CD4-positive, alpha-beta T cell treated with Interleukin-4 for 4 hours (primary cell): ENCODE data around the gene GPR161.
"Not testable (repeated sequence)": the region's sequence is repeated elsewhere in the genome, so short reads cannot be mapped to it uniquely, and the experiment has no call there.

Experiments used
- DNase-seq: peaks from one replicate; pipeline ENCODE4 v3.0.0-alpha.2; 2020

The GPR161 gene

DNA sequence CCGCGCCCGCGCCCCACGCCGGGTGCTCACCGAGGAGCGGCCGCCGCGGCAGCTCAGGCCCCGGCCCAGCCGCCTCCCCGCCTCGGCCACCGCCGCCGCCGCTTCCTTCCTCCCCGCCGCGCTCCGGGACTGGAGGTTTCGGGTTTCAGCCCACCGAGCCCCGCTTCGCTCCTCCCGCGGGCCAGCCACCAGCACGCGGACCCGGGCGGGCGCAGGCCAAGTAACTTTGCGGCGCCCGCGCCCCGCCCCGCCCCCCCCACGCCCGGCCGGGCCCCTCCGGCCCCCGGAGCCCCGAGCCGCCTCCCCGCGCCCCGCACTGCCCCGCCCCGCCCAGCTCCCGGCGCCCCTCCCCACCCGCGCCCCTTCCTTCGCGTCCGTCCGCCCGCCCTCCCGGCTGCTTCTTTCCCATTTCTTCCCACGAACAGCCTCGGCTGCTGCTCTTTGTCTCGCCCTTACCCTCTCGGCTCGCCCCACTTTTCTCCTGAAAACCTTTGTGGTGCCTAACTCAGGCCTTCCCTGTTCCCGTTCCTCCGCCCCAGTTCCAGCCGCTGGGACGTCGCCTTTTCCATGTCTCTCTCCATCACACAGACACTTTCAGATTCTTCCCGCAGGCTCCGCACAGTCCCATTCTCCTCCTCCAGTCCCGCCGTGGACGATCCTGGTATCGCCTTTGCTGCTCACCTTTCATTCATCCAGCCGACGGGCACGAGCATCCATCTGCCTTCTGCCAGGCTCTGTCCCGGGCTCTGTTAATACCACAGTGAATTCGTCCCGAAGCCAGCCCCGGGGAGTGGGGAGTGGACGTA lies at the start of gene GPR161:
Gene GPR161 (minus strand): TSS at position 222 of the 806 bp plus-strand sequence. CDS start 32,080 bp downstream, outside the sequence.
- DNase-seq = no peak

DNA sequence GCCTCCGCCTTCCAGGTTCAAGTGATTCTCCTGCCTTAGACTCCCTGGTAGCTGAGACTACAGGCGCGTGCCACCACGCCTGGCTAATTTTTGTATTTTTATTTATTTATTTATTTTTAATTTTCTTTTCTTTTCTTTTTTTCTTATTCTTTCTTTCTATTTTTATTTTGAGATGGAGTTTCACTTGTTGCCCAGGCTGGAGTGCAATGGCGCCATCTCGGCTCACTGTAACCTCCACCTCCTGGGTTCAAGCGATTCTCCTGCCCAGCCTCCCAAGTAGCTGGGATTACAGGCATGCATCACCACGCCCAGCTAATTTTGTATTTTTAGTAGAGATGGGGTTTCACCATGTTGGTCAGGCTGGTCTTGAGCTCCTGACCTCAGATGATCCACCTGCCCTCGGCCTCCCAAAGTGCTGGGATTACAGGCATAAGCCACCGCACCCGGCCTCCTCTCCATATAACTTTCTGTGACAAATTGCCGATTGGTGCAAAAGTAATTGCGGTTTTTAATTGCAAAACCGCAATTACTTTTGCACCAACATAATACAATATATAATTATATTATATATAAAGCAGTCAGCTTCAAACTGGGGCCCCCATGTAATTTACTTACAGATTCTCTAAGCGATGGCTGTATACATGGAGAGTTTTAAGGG lies 44.5 kb upstream of the GPR161 start:
- not testable (repeated sequence) for DNase-seq

DNA sequence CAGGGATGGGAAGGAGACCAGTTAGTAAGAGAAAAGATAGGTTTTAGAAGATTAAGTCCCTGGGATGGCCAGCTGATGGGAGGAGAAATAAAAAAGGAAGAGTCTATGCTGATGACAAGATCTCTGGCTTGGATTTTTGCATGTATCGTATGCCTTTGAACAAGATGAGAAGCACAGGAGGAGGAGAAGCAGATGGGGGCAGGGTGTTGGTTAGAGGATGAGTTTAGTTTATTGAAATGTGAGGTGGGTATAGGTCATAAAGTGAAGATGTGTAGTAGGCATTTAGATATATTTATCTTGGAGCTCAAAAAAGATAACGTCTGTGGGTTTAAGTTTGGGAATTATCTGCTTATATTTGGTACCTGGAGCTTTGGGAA lies 43.4 kb upstream of the GPR161 start:
- DNase-seq = no peak

DNA sequence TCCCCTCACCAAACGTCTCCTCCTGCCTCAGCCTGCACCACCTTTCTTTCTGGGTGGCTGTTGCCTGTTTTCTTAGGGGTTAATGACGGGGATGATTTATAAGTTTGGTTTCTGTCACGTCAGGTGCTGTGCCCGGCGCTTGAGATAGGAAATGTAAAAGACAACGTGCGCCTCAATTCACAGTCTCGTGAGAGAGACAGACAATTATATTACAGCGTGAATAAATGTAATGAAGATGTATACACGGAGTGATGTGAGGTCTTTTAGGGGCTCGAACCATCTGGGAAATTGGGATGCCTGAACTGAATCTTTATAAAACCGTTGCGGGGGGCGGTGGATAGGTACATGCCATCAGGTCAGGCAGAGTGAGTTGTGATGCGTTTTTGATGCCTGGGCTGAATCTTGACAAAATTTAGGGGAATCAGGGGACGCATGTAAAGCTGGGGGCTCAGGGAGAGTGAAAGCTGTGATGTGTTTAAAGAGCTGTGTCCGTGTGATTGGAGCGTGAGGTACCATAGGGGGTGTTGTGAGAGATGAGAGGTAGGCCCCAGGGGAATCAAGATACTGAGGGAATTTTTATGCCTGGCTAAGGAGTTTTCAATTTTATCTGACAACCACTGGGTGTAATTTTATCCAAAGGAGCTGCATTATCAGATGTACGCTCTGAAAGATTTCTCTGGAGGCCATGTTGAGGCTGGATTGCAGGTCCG lies 42.9 kb upstream of the GPR161 start:
- DNase-seq = no peak

DNA sequence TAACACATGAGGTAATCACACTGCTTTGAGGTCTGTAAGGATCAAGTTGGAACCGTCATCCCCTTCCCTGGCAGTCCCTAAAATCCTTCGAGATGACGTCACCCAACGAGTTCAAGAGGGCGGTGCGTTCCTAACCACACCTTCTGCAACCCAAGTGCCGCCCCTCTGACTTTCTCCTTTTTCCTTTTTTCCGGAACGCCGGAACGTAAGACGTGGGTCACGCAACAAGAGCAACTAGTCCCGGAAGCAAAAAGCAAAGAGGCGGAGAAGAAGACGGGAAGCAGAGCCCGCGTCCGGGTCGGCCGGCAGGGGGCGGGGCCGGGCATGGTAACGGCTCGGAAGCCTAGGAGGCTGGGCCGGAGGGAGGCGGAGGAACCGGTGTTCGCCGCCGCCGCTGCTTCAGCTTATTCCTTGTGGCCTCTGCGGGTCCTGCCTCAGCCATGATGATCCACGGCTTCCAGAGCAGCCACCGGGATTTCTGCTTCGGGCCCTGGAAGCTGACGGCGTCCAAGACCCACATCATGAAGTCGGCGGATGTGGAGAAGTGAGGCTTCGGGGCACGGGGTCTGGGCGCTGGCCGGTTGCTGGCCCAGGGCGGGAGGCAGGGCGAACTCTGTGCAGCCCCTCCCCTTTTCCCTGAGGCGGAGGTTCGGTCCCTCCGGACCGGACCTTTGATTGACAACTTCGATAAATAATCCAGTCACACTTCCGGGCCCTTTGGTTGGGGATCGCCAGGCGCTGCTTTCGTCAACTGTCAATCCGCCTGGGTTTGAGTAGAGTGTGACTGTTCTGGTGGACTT lies 42.1 kb upstream of the GPR161 start, which contains the start of gene TIPRL:
Gene TIPRL (plus strand): TSS at position 325 of the 800 bp plus-strand sequence. CDS start 116 bp downstream, at position 441.
- DNase-seq = peak; percentile 94

GRCh38 chr1:168178227-168178637 lies 41.5 kb upstream of the GPR161 start:
- no peak for DNase-seq

- no peak for DNase-seq
Measured at GRCh38 chr1:168172250-168172915, 35.7 kb upstream of the GPR161 start.

DNA sequence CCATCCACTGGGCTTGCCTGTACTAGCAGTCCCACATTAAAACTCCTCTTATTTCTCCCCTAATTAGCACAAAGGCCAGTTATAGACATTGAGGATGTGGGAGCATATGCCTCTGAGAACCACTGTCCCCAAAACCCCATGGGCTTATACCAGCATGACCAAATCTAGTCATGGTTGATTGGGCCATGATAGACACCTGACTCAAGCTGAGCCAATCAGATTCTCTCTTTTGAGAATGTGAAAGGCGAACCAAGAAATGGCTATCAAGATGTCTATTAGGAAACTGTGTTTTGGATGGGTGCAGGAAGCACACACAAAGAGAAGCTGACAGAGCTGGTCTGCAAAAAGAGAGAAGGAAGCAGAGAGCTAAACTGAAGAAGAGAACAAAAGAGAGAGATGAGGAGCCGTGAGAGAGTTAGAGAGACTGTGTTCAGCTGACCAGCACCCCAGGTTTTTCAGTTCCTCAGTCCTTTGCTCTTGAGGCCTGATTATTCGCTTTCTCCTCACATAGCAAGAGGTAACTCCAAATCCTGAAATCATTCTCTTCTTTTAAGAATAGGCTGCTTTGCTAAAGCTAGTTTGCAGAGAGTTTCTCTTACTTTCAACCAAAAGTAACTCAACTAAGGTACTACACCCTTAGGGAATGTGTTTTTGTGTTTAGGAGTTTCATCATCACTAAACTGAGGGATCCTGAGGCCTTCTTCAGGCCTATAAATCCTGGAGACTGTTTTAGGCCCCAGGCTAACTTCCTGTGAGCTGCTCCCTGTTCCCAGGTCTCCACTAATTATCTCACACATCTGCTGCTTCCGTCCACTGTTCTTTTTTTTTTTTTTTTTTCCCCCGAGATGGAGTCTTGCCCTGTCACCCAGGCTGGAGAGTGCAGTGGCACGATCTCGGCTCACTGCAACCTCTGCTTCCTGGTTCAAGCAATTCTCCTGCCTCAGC lies 34.1 kb upstream of the GPR161 start:
- DNase-seq = no peak

GRCh38 chr1:168167806-168168205 lies 31.1 kb upstream of the GPR161 start:
- no peak for DNase-seq

DNA sequence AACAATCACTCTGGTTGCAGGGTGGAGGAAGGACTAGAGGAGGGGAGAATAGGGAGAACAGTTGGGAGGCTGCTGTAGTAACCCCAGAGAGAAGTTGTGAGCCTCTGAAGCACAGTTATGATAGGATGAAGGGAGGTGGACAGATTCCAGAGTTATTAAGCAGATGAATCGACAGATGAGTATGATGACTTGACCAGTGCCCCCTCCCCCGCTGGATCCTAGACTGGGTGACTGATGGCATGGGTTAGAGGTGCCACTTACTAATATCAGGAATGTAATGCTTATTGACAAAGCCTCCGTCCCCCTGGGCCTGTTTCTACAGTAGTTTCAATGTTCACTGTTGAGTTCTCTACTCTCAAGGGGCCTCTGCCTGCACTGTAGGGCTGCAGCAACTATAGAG lies 28.0 kb upstream of the GPR161 start:
- no peak for DNase-seq

- DNase-seq = no peak
Measured at GRCh38 chr1:168163670-168164069, 26.9 kb upstream of the GPR161 start.

- no peak for DNase-seq
Measured at GRCh38 chr1:168161459-168161858, 24.7 kb upstream of the GPR161 start.

DNA sequence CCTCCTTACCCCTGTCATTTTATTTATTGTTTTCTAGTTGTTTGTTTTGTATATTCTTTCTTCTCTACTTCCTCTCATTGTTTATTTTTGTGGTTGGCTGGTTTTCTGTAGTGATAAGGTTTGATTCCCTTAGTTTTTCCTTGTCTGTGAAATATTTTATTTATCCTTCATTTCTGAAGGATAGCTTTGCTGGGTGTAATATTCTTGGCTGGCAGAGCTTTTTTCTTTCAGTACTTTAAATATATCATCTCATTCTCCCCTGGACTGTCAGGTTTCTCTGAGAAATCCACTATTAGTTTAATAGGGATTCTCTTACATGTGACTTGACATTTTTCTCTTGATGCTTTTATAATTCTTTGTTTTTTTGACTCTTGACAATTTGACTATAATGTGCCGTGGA lies 23.2 kb upstream of the GPR161 start:
- DNase-seq = no peak

GRCh38 chr1:168159251-168159650 lies 22.5 kb upstream of the GPR161 start:
- DNase-seq = no peak

DNA sequence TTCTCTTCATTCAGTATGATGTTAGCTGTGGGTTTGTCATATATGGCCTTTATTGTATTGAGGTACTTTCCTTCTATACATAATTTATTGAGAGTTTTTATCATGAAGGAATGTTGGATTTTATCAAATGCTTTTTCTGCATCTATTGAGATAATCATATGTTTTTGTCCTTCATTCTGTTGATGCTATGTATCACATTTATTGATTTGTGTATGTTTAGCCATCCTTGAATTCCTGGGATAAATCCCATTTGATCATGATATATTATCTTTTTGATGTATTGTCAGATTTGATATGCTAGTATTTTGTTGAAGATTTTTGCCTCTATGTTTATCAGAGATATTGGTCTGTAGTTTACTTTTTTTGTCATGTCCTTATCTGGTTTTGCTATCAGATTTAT lies 20.9 kb upstream of the GPR161 start:
- no peak for DNase-seq

GRCh38 chr1:168155910-168156309 lies 19.2 kb upstream of the GPR161 start:
- DNase-seq = no peak

GRCh38 chr1:168154707-168155106 lies 18.0 kb upstream of the GPR161 start:
- DNase-seq = not testable (repeated sequence)

- DNase-seq = no peak
Measured at GRCh38 chr1:168151935-168152334, 15.2 kb upstream of the GPR161 start.

GRCh38 chr1:168150283-168150682 lies 13.6 kb upstream of the GPR161 start:
- no peak for DNase-seq

GRCh38 chr1:168148916-168149315 lies 12.2 kb upstream of the GPR161 start:
- DNase-seq = no peak

DNA sequence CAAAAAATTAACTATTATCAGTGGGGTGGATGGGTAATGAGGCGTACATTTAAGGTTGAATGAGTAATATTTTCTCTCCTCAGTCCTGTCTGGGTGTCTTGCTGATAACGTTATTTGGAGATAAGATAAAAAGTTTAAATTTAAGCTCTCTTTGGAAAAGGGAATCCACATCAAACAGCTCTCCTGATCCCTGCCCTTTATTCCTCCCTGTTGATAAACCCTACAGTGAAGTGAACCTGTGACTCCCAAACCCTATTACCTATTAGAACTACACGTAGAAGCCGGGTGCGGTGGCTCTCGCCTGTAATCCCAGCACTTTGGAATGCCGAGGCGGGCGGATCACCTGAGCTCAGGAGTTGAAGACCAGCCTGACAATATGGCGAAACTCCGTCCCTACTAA lies 9.9 kb upstream of the GPR161 start:
- DNase-seq = no peak
